ENCODE data around the gene ADGRE3.

DNA sequence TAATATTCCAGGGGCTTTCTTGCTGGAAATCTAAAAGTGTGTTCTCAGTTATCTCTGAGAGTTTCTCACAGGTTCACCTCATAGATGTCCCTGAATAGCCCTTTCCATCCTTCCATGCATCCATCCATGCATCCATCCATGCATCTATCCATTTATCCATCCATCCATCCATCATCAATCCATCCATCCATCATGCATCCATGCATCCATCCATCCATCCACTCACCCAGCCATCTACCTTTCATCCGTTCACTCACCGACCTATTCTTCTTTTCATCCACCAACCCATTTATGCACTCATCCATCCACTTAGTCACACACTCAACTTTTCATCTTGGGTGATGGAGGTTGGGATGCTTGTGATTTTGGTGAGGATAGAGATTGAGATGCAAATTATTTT, 7.4 kb upstream of the ADGRE3 start:
- TF ChIP-seq POLR2A (IDR thresholded peaks at IDR 0.05) (no peak), CTCF (IDR thresholded peaks at IDR 0.05) (no peak)

All from heart left ventricle (tissue), 13 donors.